ENCODE data around the gene PRSS27.

GRCh38 chr16:2761886-2762583 lies 42.0 kb upstream of the PRSS27 start:
- no peak for TF ChIP-seq RAD21 (IDR thresholded peaks at IDR 0.05; ENCODE audit: low read length)
- no peak for TF ChIP-seq POLR2A (IDR thresholded peaks at IDR 0.05; ENCODE audit: low read depth, low read length)
- no peak for TF ChIP-seq CTCF (conservative IDR thresholded peaks at IDR 0.05; ENCODE audit: low read depth, low read length)
- TF ChIP-seq SMC3 (IDR thresholded peaks at IDR 0.05; ENCODE audit: low read depth, low read length): no peak
- no peak for TF ChIP-seq USF2 (IDR thresholded peaks at IDR 0.05; ENCODE audit: low read depth, low read length)
- no peak for TF ChIP-seq ELK1 (IDR thresholded peaks at IDR 0.05; ENCODE audit: borderline replicate concordance, low read depth, low read length)
- no peak for TF ChIP-seq BHLHE40 (IDR thresholded peaks at IDR 0.05; ENCODE audit: low read depth, low read length)
- no peak for TF ChIP-seq FOS (IDR thresholded peaks at IDR 0.05; ENCODE audit: low read depth, low read length)
